NB4 (cell line): Measurements from ENCODE around the gene SCAP.

Source experiments
- POLR2A ChIP-seq: IDR thresholded peaks from 2 replicates; pipeline ENCODE4 v1.6.1; 2011; ENCODE audit warnings: mild to moderate bottlenecking; ENCODE audit not compliant: insufficient read length; ENCODE audit errors: extremely low read depth
- TF ChIP-seq, protein P1 (sequence below): IDR thresholded peaks from 2 replicates; pipeline ENCODE4 v1.6.1; 2011; ENCODE audit warnings: low read depth, low read length
- TF ChIP-seq, protein P2 (sequence below): IDR thresholded peaks from one replicate; pipeline ENCODE4 v1.5.1; 2012; ENCODE audit warnings: low read depth, low read length

DNA sequence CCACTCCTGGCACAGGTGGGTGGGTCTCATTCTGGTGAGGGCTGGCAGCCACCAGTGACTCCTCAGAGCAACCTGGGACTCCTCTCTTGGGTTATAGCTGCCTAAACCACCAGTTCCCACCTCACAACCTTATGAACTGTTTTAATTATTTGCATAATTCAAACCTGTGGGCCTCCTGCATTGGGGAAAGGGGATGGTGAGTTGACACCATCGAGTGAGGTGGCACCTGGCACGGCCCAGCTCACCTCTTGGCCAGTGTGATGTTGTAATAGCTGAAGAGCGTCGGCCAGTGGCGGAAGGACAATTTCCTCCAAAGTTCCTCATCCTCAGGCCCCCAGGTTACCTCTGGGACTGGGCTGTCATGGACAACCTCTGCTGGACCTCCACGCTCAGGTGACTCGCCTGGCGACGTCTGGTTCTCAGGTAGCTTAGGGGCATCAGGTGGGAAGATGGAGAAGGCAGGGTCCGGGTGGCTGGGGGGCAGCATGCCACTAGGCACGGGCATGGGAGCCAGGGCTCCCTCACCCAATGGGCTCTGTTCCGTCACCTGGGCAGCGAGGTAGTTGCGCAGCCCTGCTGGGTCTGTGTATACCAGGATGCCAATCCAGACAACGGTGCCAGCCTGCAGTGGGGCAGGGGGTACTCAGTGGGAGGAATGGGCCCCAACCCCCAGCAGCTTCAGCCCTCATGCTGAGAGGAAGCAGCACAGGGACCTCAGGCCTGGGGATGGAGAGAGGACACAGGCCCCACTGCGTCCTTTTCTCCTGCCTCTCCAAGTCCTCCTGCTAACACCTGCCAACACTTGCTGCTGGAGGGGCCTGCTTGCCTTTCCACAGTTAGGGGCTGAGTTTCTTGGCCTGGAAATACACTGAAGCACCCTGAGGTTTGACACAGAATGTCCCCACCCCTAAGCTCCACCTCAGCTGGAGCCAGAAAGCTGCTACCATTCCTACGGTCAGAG is 56.4 kb downstream of the SCAP start:
- TF ChIP-seq, protein P1, sequence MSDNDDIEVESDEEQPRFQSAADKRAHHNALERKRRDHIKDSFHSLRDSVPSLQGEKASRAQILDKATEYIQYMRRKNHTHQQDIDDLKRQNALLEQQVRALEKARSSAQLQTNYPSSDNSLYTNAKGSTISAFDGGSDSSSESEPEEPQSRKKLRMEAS: no peak
- no peak for TF ChIP-seq POLR2A
- TF ChIP-seq, protein P2, sequence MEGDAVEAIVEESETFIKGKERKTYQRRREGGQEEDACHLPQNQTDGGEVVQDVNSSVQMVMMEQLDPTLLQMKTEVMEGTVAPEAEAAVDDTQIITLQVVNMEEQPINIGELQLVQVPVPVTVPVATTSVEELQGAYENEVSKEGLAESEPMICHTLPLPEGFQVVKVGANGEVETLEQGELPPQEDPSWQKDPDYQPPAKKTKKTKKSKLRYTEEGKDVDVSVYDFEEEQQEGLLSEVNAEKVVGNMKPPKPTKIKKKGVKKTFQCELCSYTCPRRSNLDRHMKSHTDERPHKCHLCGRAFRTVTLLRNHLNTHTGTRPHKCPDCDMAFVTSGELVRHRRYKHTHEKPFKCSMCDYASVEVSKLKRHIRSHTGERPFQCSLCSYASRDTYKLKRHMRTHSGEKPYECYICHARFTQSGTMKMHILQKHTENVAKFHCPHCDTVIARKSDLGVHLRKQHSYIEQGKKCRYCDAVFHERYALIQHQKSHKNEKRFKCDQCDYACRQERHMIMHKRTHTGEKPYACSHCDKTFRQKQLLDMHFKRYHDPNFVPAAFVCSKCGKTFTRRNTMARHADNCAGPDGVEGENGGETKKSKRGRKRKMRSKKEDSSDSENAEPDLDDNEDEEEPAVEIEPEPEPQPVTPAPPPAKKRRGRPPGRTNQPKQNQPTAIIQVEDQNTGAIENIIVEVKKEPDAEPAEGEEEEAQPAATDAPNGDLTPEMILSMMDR: no peak
